Posterior vena cava (tissue), 2 donors: ENCODE results near the gene ZBTB3. TPM values are rescaled to one million over a fixed set of nuclear protein-coding genes. Genes with fewer than 3 reads are reported as not detected.
"Not testable (repeated sequence)": the region's sequence is repeated elsewhere in the genome, so short reads cannot be mapped to it uniquely, and the experiment has no call there.

Source experiments
- DNase-seq: peaks from one replicate; pipeline ENCODE4 v3.0.0-alpha.2; 2020; ENCODE audit warnings: low spot score
- intact Hi-C, 2 donors: fragments of 100-400 bp; cut with DNase I; formaldehyde crosslinking; loops; one replicate each; pipeline versions ENCODE4 v1.14.1 to v1.14.2; 2022 to 2023
- microRNA-seq, 2 donors: library from miRNA; unstranded; fragments of <30 nt; microRNA quantifications; one replicate each; pipeline ENCODE4 v1.2.0, GENCODE V29; 2020 to 2021; ENCODE audit warnings: borderline microRNAs expressed in 2 of 2
- total RNA-seq, 2 donors: library from RNA; stranded (reverse); fragmentation: NEBNext Ultra II Directional; extraction: Animal tissue kit (Norgen Biotek cat#: 25700); gene quantifications; one replicate each; pipeline ENCODE4 v1.2.1, GENCODE V29; 2021
- donor health status: DM: yes; HTN: yes; CAD: no.
- donor health status: DM: yes; HTN: yes; CAD: no.

Gene ZBTB3
- total RNA-seq, 2 donors from 2014 or later, result 6.2 to 12.3 TPM

DNA sequence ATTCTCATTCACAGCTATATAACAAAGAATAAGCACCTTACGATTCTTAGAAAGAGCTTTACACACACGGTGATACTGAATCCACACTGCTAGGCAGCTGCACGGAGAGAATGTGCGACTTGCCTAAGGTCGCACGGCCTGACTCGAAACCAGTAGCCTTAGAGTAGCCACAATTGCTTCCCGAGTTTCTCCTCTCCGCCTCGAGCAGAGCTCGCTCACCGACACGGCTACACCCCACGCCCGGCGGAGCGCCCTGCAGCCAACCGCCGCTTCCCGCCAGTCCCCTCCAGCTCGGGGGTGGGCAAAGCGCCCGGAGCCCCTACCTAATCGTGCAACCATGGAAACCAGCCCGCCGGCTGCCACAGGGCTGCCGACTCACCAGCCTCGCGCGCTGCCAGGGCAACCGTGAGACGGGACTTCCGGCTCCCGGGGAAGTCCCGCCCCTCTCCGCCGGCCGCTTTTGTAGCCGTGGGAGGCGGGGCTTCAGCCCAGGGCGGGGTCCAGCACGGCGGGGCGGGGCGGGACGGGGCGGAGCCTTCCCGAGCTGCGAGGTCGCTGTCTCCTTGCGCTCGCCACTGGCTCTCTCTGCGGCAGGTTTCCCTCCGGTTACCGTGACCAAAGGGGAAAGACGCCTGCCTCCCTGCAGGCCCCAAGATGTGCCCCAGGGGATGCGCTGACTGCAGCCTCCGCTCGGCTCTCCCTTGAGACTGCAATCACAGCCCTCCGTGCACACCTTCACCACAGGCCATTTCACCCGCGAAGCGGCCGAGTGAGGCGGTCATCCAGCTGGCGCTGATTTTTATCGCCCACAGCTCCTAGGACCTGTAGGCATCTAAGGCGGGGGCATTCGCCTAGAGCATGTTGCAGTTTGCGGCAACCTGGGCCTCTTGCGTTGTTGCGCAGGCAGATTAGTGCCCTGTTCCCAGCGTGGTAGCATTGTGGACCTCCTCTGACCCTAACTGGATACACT, 47.8 kb downstream of the ZBTB3 start:
- DNase-seq, result peak; percentile 99
- intact Hi-C loops, result no loop called here

DNA sequence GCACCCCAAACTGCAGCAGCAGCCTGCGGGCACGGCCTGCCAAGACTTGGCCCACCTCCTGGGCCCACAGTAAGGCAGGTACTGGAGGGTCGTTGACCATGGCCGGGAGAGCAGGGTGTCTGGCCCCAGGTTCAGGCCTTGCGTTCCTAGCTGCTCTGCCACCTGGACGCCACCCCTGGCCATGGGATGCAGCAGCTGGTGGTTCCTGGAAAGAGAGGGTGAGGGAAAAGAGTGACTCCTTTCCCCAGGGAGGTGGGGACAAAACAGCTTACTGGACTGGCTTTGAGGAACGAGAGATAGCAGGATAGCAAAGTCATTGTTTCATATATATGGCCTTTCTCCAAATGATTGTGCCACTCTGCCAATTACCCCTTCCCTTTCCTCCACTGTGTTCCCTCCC, 48.5 kb downstream of the ZBTB3 start:
- intact Hi-C loops, result no loop called here
- DNase-seq, result no peak

DNA sequence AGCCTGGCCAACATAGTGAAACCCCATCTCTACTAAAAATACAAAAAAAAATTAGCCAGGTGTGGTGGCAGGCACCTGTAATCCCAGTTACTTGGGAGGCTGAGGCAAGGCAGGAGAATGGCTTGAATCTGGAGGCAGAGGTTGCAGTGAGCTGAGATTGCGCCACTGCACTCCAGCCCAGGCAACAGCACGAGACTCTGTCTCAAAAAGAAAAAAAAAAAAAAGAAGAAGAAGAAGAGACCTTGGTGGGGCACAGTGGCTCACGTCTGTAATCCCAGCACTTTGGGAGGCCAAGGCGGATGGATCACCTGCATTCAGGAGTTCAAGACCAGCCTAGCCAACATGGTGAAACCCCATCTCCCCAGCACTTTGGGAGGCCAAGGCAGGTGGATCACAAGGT, 50.0 kb downstream of the ZBTB3 start:
- DNase-seq, intact Hi-C loops: not testable (repeated sequence)

DNA sequence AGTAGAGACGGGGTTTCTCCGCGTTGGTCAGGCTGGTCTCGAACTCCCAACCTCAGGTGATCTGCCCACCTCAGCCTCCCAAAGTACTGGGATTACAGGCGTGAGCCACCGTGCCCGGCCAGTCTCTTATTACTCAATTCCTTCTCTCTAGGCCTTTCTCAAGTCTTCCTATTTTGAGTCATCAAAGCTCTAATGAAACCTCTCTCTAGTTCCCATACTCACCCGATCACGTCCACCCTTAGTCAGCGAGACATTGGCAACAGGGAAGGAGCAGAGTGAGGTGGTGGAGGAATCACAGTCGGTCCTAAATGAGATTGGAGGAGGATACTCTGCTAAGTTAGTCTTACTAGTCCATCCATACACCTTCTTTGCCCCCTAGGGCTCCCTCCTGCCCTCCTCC, 51.7 kb downstream of the ZBTB3 start:
- intact Hi-C loops, result no loop called here
- DNase-seq, result no peak

Small RNA genes within 50 kb of the gene (microRNA-seq; reads per million reads assigned to microRNA genes)
- gene MIR6514 (0.26 to 1.6 reads per million in 2 donors), gene MIR6748 (0 reads per million in 2 donors)

Other genes with a start within 250 kb of the ZBTB3 start
- gene AHNAK, start 207.4 kb downstream of the ZBTB3 start, total RNA-seq, result 100 to 1,000 TPM; 938 to 955 TPM
- gene EEF1G, start 180.3 kb downstream of the ZBTB3 start, total RNA-seq, result 100 to 1,000 TPM; 706 to 749 TPM
- 10 to 100 TPM; 10.7 to 14.1 TPM for gene TUT1, start 162.6 kb downstream of the ZBTB3 start, total RNA-seq
- 10 to 100 TPM; 56.5 to 67.2 TPM for gene MTA2, start 152.3 kb downstream of the ZBTB3 start, total RNA-seq
- gene EML3, start 141.4 kb downstream of the ZBTB3 start, total RNA-seq, result 10 to 100 TPM; 58.7 to 63.8 TPM
- 1 to 10 TPM; 7.1 to 9.7 TPM for gene ROM1, start 140.9 kb downstream of the ZBTB3 start, total RNA-seq
- 10 to 100 TPM; 23.7 to 26.6 TPM for gene B3GAT3, start 132.2 kb downstream of the ZBTB3 start, total RNA-seq
- gene GANAB, start 107.5 kb downstream of the ZBTB3 start, total RNA-seq, result 100 to 1,000 TPM; 206 to 240 TPM
- 10 to 100 TPM; 10.6 to 10.9 TPM for gene INTS5, start 100.9 kb downstream of the ZBTB3 start, total RNA-seq
- 10 to 100 TPM; 27.4 to 35.9 TPM for gene C11orf98, start 89.0 kb downstream of the ZBTB3 start, total RNA-seq
- gene CSKMT, start 88.8 kb downstream of the ZBTB3 start, total RNA-seq, result 10 to 100 TPM in 1 of 2 donors, 1 to 10 TPM in 1; 8.5 to 10.5 TPM
- gene UQCC3, start 82.5 kb downstream of the ZBTB3 start, total RNA-seq, result 1 to 10 TPM; 3.6 to 3.7 TPM
- 1 to 10 TPM; 3.7 to 5.1 TPM for gene LBHD1, start 81.9 kb downstream of the ZBTB3 start, total RNA-seq
- 10 to 100 TPM; 74.8 to 76.1 TPM for gene UBXN1, start 75.1 kb downstream of the ZBTB3 start, total RNA-seq
- gene LRRN4CL, start 64.6 kb downstream of the ZBTB3 start, total RNA-seq, result 10 to 100 TPM; 13.9 to 14.8 TPM
- gene BSCL2, start 46.7 kb downstream of the ZBTB3 start, total RNA-seq, result 10 to 100 TPM; 30.6 to 54.8 TPM
- not detected for gene GNG3, start 46.5 kb downstream of the ZBTB3 start, total RNA-seq
- 10 to 100 TPM; 45.5 to 45.9 TPM for gene HNRNPUL2, start 26.7 kb downstream of the ZBTB3 start, total RNA-seq
- 10 to 100 TPM; 19.0 to 20.6 TPM for gene TTC9C, start 25.7 kb downstream of the ZBTB3 start, total RNA-seq
- gene POLR2G, start 7.4 kb upstream of the ZBTB3 start, total RNA-seq, result 10 to 100 TPM; 39.7 to 50.9 TPM
- gene TAF6L, start 17.2 kb upstream of the ZBTB3 start, total RNA-seq, result 10 to 100 TPM; 11.3 to 12.9 TPM
- gene TMEM179B, start 33.2 kb upstream of the ZBTB3 start, total RNA-seq, result 10 to 100 TPM; 23.7 to 33.0 TPM
- 1 to 10 TPM; 8.9 to 10.0 TPM for gene TMEM223, start 37.8 kb upstream of the ZBTB3 start, total RNA-seq
- gene NXF1, start 51.3 kb upstream of the ZBTB3 start, total RNA-seq, result 10 to 100 TPM; 53.0 to 58.1 TPM
- gene STX5, start 77.9 kb upstream of the ZBTB3 start, total RNA-seq, result 10 to 100 TPM; 32.8 to 34.0 TPM
- gene TEX54, start 78.7 kb upstream of the ZBTB3 start, total RNA-seq, result not detected
- gene WDR74, start 85.4 kb upstream of the ZBTB3 start, total RNA-seq, result 10 to 100 TPM; 38.5 to 45.6 TPM
- 100 to 1,000 TPM in 1 of 2 donors, 10 to 100 TPM in 1; 89.4 to 114 TPM for gene SLC3A2, start 126.7 kb upstream of the ZBTB3 start, total RNA-seq
- not detected for gene CHRM1, start 167.2 kb upstream of the ZBTB3 start, total RNA-seq
- gene SLC22A6, start 230.8 kb upstream of the ZBTB3 start, total RNA-seq, result not detected